ENCODE data around the gene SRMS.

DNA sequence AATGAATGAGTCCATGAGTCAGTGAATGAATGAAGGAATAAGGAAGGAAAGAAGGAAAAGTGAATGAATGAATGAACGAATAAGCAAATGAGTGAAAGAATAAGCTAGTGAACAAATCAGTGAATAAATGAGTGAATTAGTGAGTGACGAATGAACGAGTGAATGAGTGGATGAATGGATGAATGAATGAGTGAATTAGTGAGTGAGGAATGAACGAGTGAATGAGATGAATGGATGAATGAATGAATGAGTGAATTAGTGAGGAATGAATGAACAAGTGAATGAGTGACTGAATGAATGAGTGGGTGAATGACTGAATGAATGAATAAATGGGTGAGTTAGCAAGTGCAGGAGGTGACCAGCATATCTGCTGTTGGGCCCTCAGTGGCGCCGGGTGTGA is 3.8 kb downstream of the SRMS start:
- TF ChIP-seq, protein P1, sequence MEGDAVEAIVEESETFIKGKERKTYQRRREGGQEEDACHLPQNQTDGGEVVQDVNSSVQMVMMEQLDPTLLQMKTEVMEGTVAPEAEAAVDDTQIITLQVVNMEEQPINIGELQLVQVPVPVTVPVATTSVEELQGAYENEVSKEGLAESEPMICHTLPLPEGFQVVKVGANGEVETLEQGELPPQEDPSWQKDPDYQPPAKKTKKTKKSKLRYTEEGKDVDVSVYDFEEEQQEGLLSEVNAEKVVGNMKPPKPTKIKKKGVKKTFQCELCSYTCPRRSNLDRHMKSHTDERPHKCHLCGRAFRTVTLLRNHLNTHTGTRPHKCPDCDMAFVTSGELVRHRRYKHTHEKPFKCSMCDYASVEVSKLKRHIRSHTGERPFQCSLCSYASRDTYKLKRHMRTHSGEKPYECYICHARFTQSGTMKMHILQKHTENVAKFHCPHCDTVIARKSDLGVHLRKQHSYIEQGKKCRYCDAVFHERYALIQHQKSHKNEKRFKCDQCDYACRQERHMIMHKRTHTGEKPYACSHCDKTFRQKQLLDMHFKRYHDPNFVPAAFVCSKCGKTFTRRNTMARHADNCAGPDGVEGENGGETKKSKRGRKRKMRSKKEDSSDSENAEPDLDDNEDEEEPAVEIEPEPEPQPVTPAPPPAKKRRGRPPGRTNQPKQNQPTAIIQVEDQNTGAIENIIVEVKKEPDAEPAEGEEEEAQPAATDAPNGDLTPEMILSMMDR (IDR thresholded peaks at IDR 0.05) = no peak
- no peak for TF ChIP-seq POLR2A (IDR thresholded peaks at IDR 0.05)

Measured in testis (tissue), 2 donors.